HEK293 (cell line): ENCODE results near the gene RCOR2.

Source experiments
- CTCF ChIA-PET: fragments of 350-600 bp; formaldehyde crosslinking; extraction: SDS; loops from one replicate; lab custom pipeline; 2021; ENCODE audit warnings: antibody characterized with exemption; lab: Yijun Ruan, JAX
- POLR2A ChIA-PET: fragments of 300-600 bp; formaldehyde crosslinking; extraction: SDS; loops from one replicate; lab custom pipeline; 2020; ENCODE audit warnings: antibody characterized with exemption, inconsistent platforms; lab: Yijun Ruan, JAX
- H3K27ac ChIP-seq: fragments of 200-500 bp; sonication (Bioruptor generic); 2 replicates; pipeline ENCODE4 v1.5.1; 2014; ENCODE audit warnings: low read depth, low read length, control low read depth, inconsistent platforms; ENCODE audit errors: extremely low read depth
- H3K36me3 ChIP-seq, 2 experiments: fragments of 200-500 bp in 1 of 2; sonication (Bioruptor generic) in 1 of 2; 1 replicate in 1 of 2; 2 replicates in 1 of 2; pipeline ENCODE4 v1.5.1; 2014 to 2017; ENCODE audit warnings: inconsistent platforms in 2 of 2, low read length in 2 of 2; ENCODE audit not compliant: control insufficient read depth in 2 of 2, insufficient read depth in 1 of 2
- H3K4me1 ChIP-seq: fragments of 200-500 bp; sonication (Bioruptor generic); 2 replicates; pipeline ENCODE4 v1.5.1; 2014; ENCODE audit warnings: mild to moderate bottlenecking, low read length, inconsistent platforms; ENCODE audit not compliant: control insufficient read depth, insufficient read depth
- H3K4me3 ChIP-seq: 2 replicates; pipeline ENCODE4 v1.5.1; 2011; ENCODE audit warnings: low read depth, mild to moderate bottlenecking, control low read depth, low read length, moderate library complexity
- H3K9me3 ChIP-seq: fragments of 200-500 bp; sonication (Bioruptor generic); 2 replicates; pipeline ENCODE4 v1.5.1; 2014; ENCODE audit warnings: low read depth, low read length, inconsistent platforms; ENCODE audit not compliant: control insufficient read depth, insufficient read depth
- ATF2 ChIP-seq: fragments of 450-650 bp; formaldehyde crosslinking; IDR thresholded peaks from 2 replicates; pipeline ENCODE4 v1.5.1; 2016; ENCODE audit warnings: missing biosample characterization, missing genetic modification characterization, low read depth
- GLIS1 ChIP-seq: fragments of 450-650 bp; formaldehyde crosslinking; IDR thresholded peaks from 2 replicates; pipeline ENCODE4 v1.5.1; 2016; ENCODE audit warnings: missing biosample characterization, missing genetic modification characterization
- GLIS2 ChIP-seq: fragments of 450-650 bp; formaldehyde crosslinking; IDR thresholded peaks from 2 replicates; pipeline ENCODE4 v1.5.1; 2016; ENCODE audit warnings: missing biosample characterization, missing genetic modification characterization
- HOXA7 ChIP-seq: sonication (generic); formaldehyde crosslinking; IDR thresholded peaks from 2 replicates; pipeline ENCODE4 v1.8.1; 2022; ENCODE audit warnings: missing genetic modification reagents, borderline replicate concordance
- HOXC10 ChIP-seq: sonication (generic); formaldehyde crosslinking; IDR thresholded peaks from 2 replicates; pipeline ENCODE4 v1.8.1; 2023; ENCODE audit warnings: mild to moderate bottlenecking, missing genetic modification reagents
- HOXD13 ChIP-seq: sonication (generic); formaldehyde crosslinking; IDR thresholded peaks from 2 replicates; pipeline ENCODE4 v1.8.0; 2022; ENCODE audit warnings: missing genetic modification reagents, borderline replicate concordance
- IKZF3 ChIP-seq: fragments of 450-650 bp; IDR thresholded peaks from 2 replicates; pipeline ENCODE4 v1.5.0; 2018; ENCODE audit warnings: missing biosample characterization, mild to moderate bottlenecking, missing genetic modification characterization, moderate library complexity
- ZBTB44 ChIP-seq: fragments of 450-650 bp; IDR thresholded peaks from 2 replicates; pipeline ENCODE4 v1.5.1; 2018; ENCODE audit warnings: missing biosample characterization, mild to moderate bottlenecking, missing genetic modification characterization
- ZIC2 ChIP-seq: fragments of 450-650 bp; formaldehyde crosslinking; IDR thresholded peaks from 2 replicates; pipeline ENCODE4 v1.5.1; 2016; ENCODE audit warnings: missing biosample characterization, missing genetic modification characterization
- ZNF18 ChIP-seq: fragments of 450-650 bp; formaldehyde crosslinking; IDR thresholded peaks from 2 replicates; pipeline ENCODE4 v1.5.1; 2016; ENCODE audit warnings: missing biosample characterization, missing genetic modification characterization
- ZNF23 ChIP-seq: fragments of 450-650 bp; formaldehyde crosslinking; IDR thresholded peaks from 2 replicates; pipeline ENCODE4 v1.5.1; 2016; ENCODE audit warnings: missing biosample characterization, missing genetic modification characterization, borderline replicate concordance
- ZNF280D ChIP-seq: fragments of 450-650 bp; formaldehyde crosslinking; IDR thresholded peaks from 2 replicates; pipeline ENCODE4 v1.5.1; 2016; ENCODE audit warnings: missing biosample characterization, missing genetic modification characterization
- ZNF354C ChIP-seq: fragments of 450-650 bp; formaldehyde crosslinking; IDR thresholded peaks from 2 replicates; pipeline ENCODE4 v1.5.1; 2016; ENCODE audit warnings: missing biosample characterization, missing genetic modification characterization, low read depth, borderline replicate concordance
- ZNF654 ChIP-seq: fragments of 450-650 bp; formaldehyde crosslinking; IDR thresholded peaks from 2 replicates; pipeline ENCODE4 v1.5.1; 2016; ENCODE audit warnings: low read depth, missing biosample characterization, missing genetic modification characterization
- ZNF670 ChIP-seq: fragments of 450-650 bp; formaldehyde crosslinking; IDR thresholded peaks from 2 replicates; pipeline ENCODE4 v1.5.1; 2016; ENCODE audit warnings: missing biosample characterization, missing genetic modification characterization, low read depth
- ZNF768 ChIP-seq: fragments of 450-650 bp; formaldehyde crosslinking; IDR thresholded peaks from 2 replicates; pipeline ENCODE4 v1.5.1; 2018; ENCODE audit warnings: missing biosample characterization, mild to moderate bottlenecking, missing genetic modification characterization
- ZSCAN5A ChIP-seq: fragments of 450-650 bp; formaldehyde crosslinking; IDR thresholded peaks from 2 replicates; pipeline ENCODE4 v1.5.1; 2016; ENCODE audit warnings: missing biosample characterization, missing genetic modification characterization

RCOR2 gene

GRCh38 chr11:63914896-63915691, 1.9 kb downstream of the RCOR2 start:
- ChIA-PET CTCF (interaction anchor here (1.1 to 4.2 kb wide), 4 partner anchors 20 to 77 kb away, joined by 3 to 17 read pairs (median 9); no protein-coding TSS in a partner anchor), POLR2A (interaction anchor here (0.7 to 1.4 kb wide), 2 partner anchors 15 to 19 kb away, joined by 3 read pairs; no protein-coding TSS in a partner anchor)
- Histone ChIP-seq H3K36me3 (peaks cover 0 to 15% of the 10 kb centered on the region in 2 experiments; a peak in 1 of 3 replicates), H3K9me3 (no peaks in the 10 kb centered on the region), H3K4me1 (peaks cover 4% of the 10 kb centered on the region), H3K4me3 (no peak overlapping the region), H3K27ac (no peak overlapping the region)
- TF ChIP-seq ZIC2 (tag by site-specific recombination): peak; percentile 89
- TF ChIP-seq GLIS1 (tag by site-specific recombination): peak; percentile 88
- TF ChIP-seq ATF2: no peak
- no peak for TF ChIP-seq HOXA7
- peak; percentile 29; the same call in 1 of the 2 replicates for TF ChIP-seq GLIS2 (tag by site-specific recombination)

- CTCF ChIA-PET: interaction anchor here (0.6 to 1.5 kb wide), 5 partner anchors 22 to 148 kb away, joined by 3 to 7 read pairs (median 4); no protein-coding TSS in a partner anchor
- H3K36me3 ChIP-seq: peaks cover 0 to 15% of the 10 kb centered on the region in 2 experiments; a peak in 1 of 3 replicates
- H3K27ac ChIP-seq: no peak overlapping the region
- H3K4me1 ChIP-seq: peaks cover 4% of the 10 kb centered on the region
- TF ChIP-seq ZNF354C (tag by site-specific recombination): no peak
- TF ChIP-seq ZNF670 (tag by site-specific recombination): no peak
- no peak for TF ChIP-seq ZNF280D
- TF ChIP-seq ZNF18: no peak
- no peak for TF ChIP-seq HOXD13 (CRISPR knock-in tag)
- TF ChIP-seq HOXC10: no peak
- no peak for TF ChIP-seq ZBTB44 (tag by site-specific recombination)
- TF ChIP-seq ZNF654 (tag by site-specific recombination): no peak
- TF ChIP-seq ZNF768 (tag by site-specific recombination): no peak
- no peak for TF ChIP-seq ZNF23 (tag by site-specific recombination)
- no peak for TF ChIP-seq IKZF3
- no peak for TF ChIP-seq ZSCAN5A (tag by site-specific recombination)
- H3K9me3 ChIP-seq: no peaks in the 10 kb centered on the region
- no peak overlapping the region for H3K4me3 ChIP-seq
- POLR2A ChIA-PET: interaction anchor here (0.7 to 1.4 kb wide), 2 partner anchors 15 to 20 kb away, joined by 3 read pairs; no protein-coding TSS in a partner anchor
Observed at GRCh38 chr11:63913866-63914830, 2.8 kb downstream of the RCOR2 start.
